H1 (cell line): Measurements from ENCODE around the gene KCNMB1. TPM values are rescaled to one million over a fixed set of nuclear protein-coding genes. Genes with fewer than 3 reads are reported as not detected.

ENCODE experiments used
- CTCF ChIA-PET: fragments of 300-600 bp; sonication (Branson Sonifier 250); formaldehyde crosslinking; loops from one replicate; lab custom pipeline; 2021; ENCODE audit not compliant: partially characterized antibody; lab: Charles Lee
- POLR2A ChIA-PET: fragments of 300-600 bp; sonication (Branson Sonifier 250); formaldehyde crosslinking; loops from one replicate; lab custom pipeline; 2021; ENCODE audit warnings: inconsistent platforms; ENCODE audit not compliant: partially characterized antibody; lab: Charles Lee
- DNase-seq, 2 experiments: peaks; one replicate each; pipeline versions ENCODE4 v3.0.0 to v3.0.0-alpha.2; 2010 to 2022; ENCODE audit warnings: low spot score in 2 of 2, low read depth in 1 of 2, mixed read lengths in 1 of 2
- FAIRE-seq: peaks from 2 replicates; lab custom pipeline; 2011; peaks lifted over from hg19 to GRCh38; lab: Jason Lieb, UNC
- H2AFZ ChIP-seq: 2 replicates; pipeline ENCODE4 v1.8.1; 2012; ENCODE audit warnings: low read length, inconsistent platforms
- H2AK5ac ChIP-seq: 2 replicates; pipeline ENCODE4 v1.6.1; 2013; ENCODE audit warnings: low read depth, low read length
- H2BK120ac ChIP-seq: replicated peaks from 2 replicates; pipeline ENCODE3; 2013; ENCODE audit warnings: low read depth, low read length, inconsistent platforms
- H2BK12ac ChIP-seq: 2 replicates; pipeline ENCODE4 v1.6.1; 2013; ENCODE audit warnings: low read depth, low read length
- H2BK15ac ChIP-seq: 2 replicates; pipeline ENCODE4 v1.6.1; 2013; ENCODE audit warnings: low read length
- H2BK20ac ChIP-seq: 2 replicates; pipeline ENCODE4 v1.6.1; 2013; ENCODE audit warnings: low read length
- H2BK5ac ChIP-seq: 2 replicates; pipeline ENCODE4 v1.6.1; 2013; ENCODE audit warnings: low read depth, low read length
- H3K14ac ChIP-seq: 2 replicates; pipeline ENCODE4 v1.6.1; 2013; ENCODE audit warnings: inconsistent platforms; ENCODE audit not compliant: insufficient read length
- H3K18ac ChIP-seq: 2 replicates; pipeline ENCODE4 v1.6.1; 2013; ENCODE audit warnings: low read length; ENCODE audit errors: extremely low read depth
- H3K23ac ChIP-seq: 2 replicates; pipeline ENCODE4 v1.6.1; 2013; ENCODE audit warnings: inconsistent platforms; ENCODE audit not compliant: insufficient read length
- H3K23me2 ChIP-seq: 2 replicates; pipeline ENCODE4 v1.6.1; 2013; ENCODE audit warnings: low read depth, low read length
- H3K27ac ChIP-seq: 2 replicates; pipeline ENCODE4 v1.6.1; 2011; ENCODE audit warnings: low read depth, low read length, inconsistent platforms
- H3K27me3 ChIP-seq, 4 experiments: replicated peaks in 1 of 4; 1 replicate in 1 of 4; 2 replicates in 3 of 4; pipeline versions ENCODE4 v1.6.1 to v1.8.1; 2011 to 2013; ENCODE audit warnings: low read length in 3 of 4, mild to moderate bottlenecking in 3 of 4, inconsistent platforms in 2 of 4, mixed read lengths in 2 of 4, moderate library complexity in 1 of 4; ENCODE audit not compliant: control insufficient read depth in 3 of 4, insufficient read depth in 3 of 4; ENCODE audit errors: extremely low read depth in 1 of 4
- H3K36me3 ChIP-seq, 4 experiments: 2 replicates each; pipeline versions ENCODE4 v1.6.1 to v1.8.1; 2011 to 2013; ENCODE audit warnings: mild to moderate bottlenecking in 4 of 4, low read length in 3 of 4, moderate library complexity in 2 of 4, control low read depth in 1 of 4, inconsistent platforms in 1 of 4; ENCODE audit not compliant: insufficient read depth in 4 of 4, control insufficient read depth in 2 of 4
- H3K4ac ChIP-seq: replicated peaks from 2 replicates; pipeline ENCODE3; 2013; ENCODE audit warnings: low read length, low read depth, mixed read lengths, inconsistent platforms; ENCODE audit not compliant: insufficient read length
- H3K4me1 ChIP-seq, 4 experiments: replicated peaks in 1 of 4; 1 replicate in 1 of 4; 2 replicates in 3 of 4; pipeline versions ENCODE4 v1.6.1 to v1.8.1; 2011 to 2013; ENCODE audit warnings: low read length in 3 of 4, inconsistent platforms in 2 of 4, mixed read lengths in 1 of 4; ENCODE audit not compliant: insufficient read depth in 4 of 4, control insufficient read depth in 3 of 4
- H3K4me2 ChIP-seq, 2 experiments: 2 replicates each; pipeline versions ENCODE4 v1.6.1 to v1.8.1; 2011 to 2013; ENCODE audit warnings: low read depth in 2 of 2, low read length in 2 of 2, control low read depth in 1 of 2, inconsistent platforms in 1 of 2, mild to moderate bottlenecking in 1 of 2; ENCODE audit not compliant: insufficient read depth in 1 of 2
- H3K4me3 ChIP-seq, 4 experiments: fragments of 200-600, 300-600 bp in 1 of 4; sonication (generic), shearing (Covaris generic), sonication (Bioruptor Twin) in 1 of 4; 2 replicates each; pipeline versions ENCODE4 v1.5.1 to v1.8.1; 2011 to 2016; ENCODE audit warnings: low read length in 4 of 4, low read depth in 3 of 4, control low read depth in 2 of 4, inconsistent platforms in 2 of 4, mild to moderate bottlenecking in 2 of 4, mixed read lengths in 1 of 4, moderate library complexity in 1 of 4; ENCODE audit not compliant: insufficient read depth in 2 of 4; ENCODE audit errors: extremely low read depth in 1 of 4
- H3K56ac ChIP-seq: replicated peaks from 2 replicates; pipeline ENCODE3; 2013; ENCODE audit warnings: low read depth, mild to moderate bottlenecking, mixed read lengths, low read length, inconsistent platforms; ENCODE audit not compliant: insufficient read length
- H3K79me1 ChIP-seq: 2 replicates; pipeline ENCODE4 v1.6.1; 2013; ENCODE audit warnings: low read depth, low read length, control low read depth
- H3K79me2 ChIP-seq, 2 experiments: 2 replicates each; pipeline versions ENCODE4 v1.6.1 to v1.8.1; 2012 to 2013; ENCODE audit warnings: low read length in 2 of 2, mild to moderate bottlenecking in 2 of 2, inconsistent platforms in 1 of 2; ENCODE audit not compliant: insufficient read depth in 2 of 2, control insufficient read depth in 1 of 2
- H3K9ac ChIP-seq, 4 experiments: replicated peaks in 1 of 4; 1 replicate in 1 of 4; 2 replicates in 3 of 4; pipeline versions ENCODE4 v1.6.1 to v1.8.1; 2011 to 2013; ENCODE audit warnings: low read depth in 3 of 4, low read length in 3 of 4, control low read depth in 2 of 4, mild to moderate bottlenecking in 2 of 4, moderate library complexity in 2 of 4, inconsistent platforms in 1 of 4; ENCODE audit errors: extremely low read depth in 1 of 4
- H3K9me3 ChIP-seq, 2 experiments: 2 replicates each; pipeline versions ENCODE4 v1.6.1 to v1.8.1; 2012 to 2013; ENCODE audit warnings: mild to moderate bottlenecking in 2 of 2, moderate library complexity in 2 of 2, control low read depth in 1 of 2, inconsistent platforms in 1 of 2, low read depth in 1 of 2, low read length in 1 of 2, mixed read lengths in 1 of 2; ENCODE audit not compliant: insufficient read depth in 2 of 2
- H4K20me1 ChIP-seq, 2 experiments: replicated peaks in 1 of 2; 2 replicates each; pipeline versions ENCODE3 to v1.8.1; 2011 to 2013; ENCODE audit warnings: inconsistent platforms in 2 of 2, low read length in 2 of 2, mild to moderate bottlenecking in 1 of 2; ENCODE audit not compliant: insufficient read depth in 2 of 2, control insufficient read depth in 1 of 2
- H4K5ac ChIP-seq: 2 replicates; pipeline ENCODE4 v1.6.1; 2013; ENCODE audit warnings: low read length, low read depth, mixed read lengths, inconsistent platforms; ENCODE audit not compliant: insufficient read length
- H4K8ac ChIP-seq: 2 replicates; pipeline ENCODE4 v1.8.0; 2013; ENCODE audit warnings: mild to moderate bottlenecking, moderate library complexity, low read length, inconsistent platforms; ENCODE audit not compliant: insufficient read depth; ENCODE audit errors: extremely low read depth
- H4K91ac ChIP-seq: replicated peaks from 2 replicates; pipeline ENCODE3; 2013; ENCODE audit warnings: low read length, mixed read lengths, inconsistent platforms; ENCODE audit not compliant: insufficient read length
- ASH2L ChIP-seq: fragments of 200-600, 300-600 bp; sonication (generic); IDR thresholded peaks from one replicate; pipeline ENCODE4 v1.7.1; 2017; ENCODE audit warnings: low read length
- BACH1 ChIP-seq: IDR thresholded peaks from 2 replicates; pipeline ENCODE4 v1.6.1; 2012; ENCODE audit warnings: low read length, improper control_type of control experiment
- EP300 ChIP-seq, 2 experiments: IDR thresholded peaks; 1 replicate in 1 of 2; 2 replicates in 1 of 2; pipeline ENCODE4 v1.6.1; 2011 to 2012; ENCODE audit warnings: low read depth in 2 of 2, low read length in 2 of 2, mild to moderate bottlenecking in 2 of 2, borderline replicate concordance in 1 of 2, inconsistent platforms in 1 of 2, moderate library complexity in 1 of 2
- GABPA ChIP-seq: IDR thresholded peaks from 2 replicates; pipeline ENCODE4 v1.6.1; 2011; ENCODE audit warnings: mild to moderate bottlenecking, low read length, moderate library complexity, borderline replicate concordance; ENCODE audit not compliant: insufficient read depth
- GTF2F1 ChIP-seq: IDR thresholded peaks from 2 replicates; pipeline ENCODE4 v1.6.1; 2012; ENCODE audit warnings: low read depth, low read length, improper control_type of control experiment, borderline replicate concordance
- SP1 ChIP-seq: IDR thresholded peaks from 2 replicates; pipeline ENCODE4 v1.6.1; 2011; ENCODE audit warnings: low read depth, low read length
- SRF ChIP-seq: IDR thresholded peaks from 2 replicates; pipeline ENCODE4 v1.6.1; 2011; ENCODE audit warnings: mild to moderate bottlenecking, low read depth, low read length, moderate library complexity
- YY1 ChIP-seq: IDR thresholded peaks from 2 replicates; pipeline ENCODE4 v1.6.1; 2011; ENCODE audit warnings: low read depth, mild to moderate bottlenecking, low read length
- WGBS, 2 experiments: shearing (Covaris generic) in 1 of 2; methylation state at CpG; one replicate each; pipeline versions ENCODE4 v1.1.6 to v1.1.7; 2013 to 2015; ENCODE audit warnings: low lambda C conversion rate in 2 of 2, mixed read lengths in 2 of 2, inconsistent platforms in 1 of 2, low coverage in 1 of 2, missing lambda C conversion rate in 1 of 2; ENCODE audit not compliant: insufficient replicate concordance in 2 of 2, insufficient coverage in 1 of 2, insufficient read length in 1 of 2; ENCODE audit errors: extremely low coverage in 1 of 2, missing lambda C conversion rate in 1 of 2; 5-methylcytosine and 5-hydroxymethylcytosine counted together
- polyA plus RNA-seq, 7 experiments: library from polyadenylated mRNA; depleted of rRNA in 3 of 7; stranded (reverse) in 5 of 7; unstranded in 2 of 7; fragments of >200 nt in 5 of 7; fragments of 200-250 nt in 2 of 7; gene quantifications; 1 replicate in 5 of 7; 2 replicates in 1 of 7; 4 replicates in 1 of 7; pipeline versions ENCODE4 v1.2.1 to v1.2.3, GENCODE V29; 2011 to 2013; ENCODE audit warnings: missing spikeins in 2 of 7, mixed read lengths in 2 of 7
- total RNA-seq: library from RNA; stranded (reverse); fragmentation: NEBNext Ultra II Directional; extraction: Animal tissue kit (Norgen Biotek cat#: 25700); gene quantifications from 2 replicates; pipeline ENCODE4 v1.2.1, GENCODE V29; 2021
- TF ChIP-seq, protein P1 (sequence below): IDR thresholded peaks from 2 replicates; pipeline ENCODE4 v1.6.1; 2012; ENCODE audit warnings: inconsistent platforms

Gene KCNMB1
- total and polyA plus RNA-seq, 2 of the 8 experiments (the other 6 are each of a cell fraction or from before 2014, with no cell fraction given), result 0.08 to 0.19 TPM

DNA sequence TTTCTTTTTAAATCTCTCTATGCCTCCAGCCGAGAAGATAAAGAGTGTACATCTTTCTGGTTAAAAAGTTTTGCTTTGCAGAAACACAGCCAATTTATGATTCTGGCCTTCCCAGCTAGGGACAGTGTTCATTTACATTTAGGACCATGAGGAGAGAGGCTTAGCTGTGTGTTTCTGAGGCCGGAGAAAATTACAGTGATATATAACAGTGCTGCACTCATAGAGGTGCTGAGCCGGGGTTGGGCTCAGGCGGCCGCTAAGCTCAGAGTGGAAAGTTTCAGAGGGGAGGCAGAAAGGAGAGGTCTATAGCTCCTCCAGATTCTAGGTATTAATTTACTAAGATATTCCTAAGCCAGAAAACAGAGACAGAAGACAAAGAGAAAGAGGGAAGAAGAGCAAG is 54.5 kb downstream of the KCNMB1 start:
- Histone ChIP-seq H3K4me2 (no peak overlapping the region), H3K4me3 (no peak overlapping the region), H4K5ac (no peak overlapping the region), H2BK5ac (0 out of 2 replicates have a peak overlapping the region, but pooled peaks have one; percentile 93), H3K79me2 (no peaks in the 10 kb centered on the region), H3K56ac (no peak overlapping the region), H3K36me3 (no peaks in the 10 kb centered on the region), H2AFZ (no peak overlapping the region), H2BK12ac (no peak overlapping the region), H3K9me3 (no peaks in the 10 kb centered on the region), H2BK20ac (no peak overlapping the region), H3K27me3 (no peaks in the 10 kb centered on the region), H3K9ac (no peak overlapping the region), H2AK5ac (no peak overlapping the region), H3K14ac (no peak overlapping the region), H4K91ac (no peak overlapping the region), H4K20me1 (no peaks in the 10 kb centered on the region), H2BK120ac (peak overlapping the region; percentile 4), H2BK15ac (no peak overlapping the region), H4K8ac (no peak overlapping the region), H3K18ac (no peak overlapping the region), H3K27ac (no peak overlapping the region), H3K79me1 (no peaks in the 10 kb centered on the region), H3K23ac (no peak overlapping the region), H3K4me1 (peaks cover 10 to 31% (median 25%) of the 10 kb centered on the region in 4 experiments), H3K4ac (no peak overlapping the region), H3K23me2 (peaks cover 2% of the 10 kb centered on the region; the same call in 1 of the 2 replicates)
- ChIA-PET CTCF (interaction anchor here (0.6 to 2.6 kb wide), 22 partner anchors 14 to 297 kb away, joined by 3 to 24 read pairs (median 4); partner anchors contain the start of gene LCP2), POLR2A (interaction anchor here (1.1 to 1.4 kb wide), 2 partner anchors 98 to 107 kb away, joined by 3 to 4 read pairs; no protein-coding TSS in a partner anchor)
- no peak for FAIRE-seq
- 82% methylated on average over 4 of the region's 5 CpGs; no CpG with 5 or more reads in 1 of the 2 experiments for WGBS, 2 experiments
- DNase-seq, result no peak
- TF ChIP-seq ASH2L, result no peak
- TF ChIP-seq BACH1, result no peak
- TF ChIP-seq GABPA, result no peak
- TF ChIP-seq SP1, result no peak
- TF ChIP-seq GTF2F1, result no peak
- TF ChIP-seq EP300 (IDR thresholded peaks at IDR 0.05; ENCODE audit: borderline replicate concordance in 1 of 2, low read depth in 2 of 2, low read length in 2 of 2), result no peak
- TF ChIP-seq, protein P1, sequence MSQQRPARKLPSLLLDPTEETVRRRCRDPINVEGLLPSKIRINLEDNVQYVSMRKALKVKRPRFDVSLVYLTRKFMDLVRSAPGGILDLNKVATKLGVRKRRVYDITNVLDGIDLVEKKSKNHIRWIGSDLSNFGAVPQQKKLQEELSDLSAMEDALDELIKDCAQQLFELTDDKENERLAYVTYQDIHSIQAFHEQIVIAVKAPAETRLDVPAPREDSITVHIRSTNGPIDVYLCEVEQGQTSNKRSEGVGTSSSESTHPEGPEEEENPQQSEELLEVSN, result no peak
- TF ChIP-seq SRF, result no peak
- TF ChIP-seq YY1, result no peak
